ENCODE data around the gene HNRNPA3.

DNA sequence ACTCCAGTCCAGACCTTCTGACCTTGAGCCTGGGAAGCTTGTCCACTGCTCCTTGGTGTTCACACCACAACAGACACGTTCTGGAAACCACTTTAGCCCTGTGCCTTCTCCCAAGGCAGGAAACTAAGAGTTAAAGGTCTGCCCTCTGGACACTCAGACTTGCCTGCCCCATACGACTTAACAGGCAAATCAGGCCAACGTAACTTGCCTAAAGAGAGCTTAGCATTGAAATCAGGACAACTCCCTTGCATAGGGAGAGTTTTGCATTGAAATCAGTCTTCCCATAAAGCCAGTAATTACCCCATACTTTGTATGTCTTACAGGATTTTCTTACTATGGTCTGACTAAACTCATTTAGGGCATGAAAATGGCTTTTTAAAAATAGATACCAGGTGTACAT lies 33.4 kb downstream of the HNRNPA3 start:
- TF ChIP-seq, protein P1, sequence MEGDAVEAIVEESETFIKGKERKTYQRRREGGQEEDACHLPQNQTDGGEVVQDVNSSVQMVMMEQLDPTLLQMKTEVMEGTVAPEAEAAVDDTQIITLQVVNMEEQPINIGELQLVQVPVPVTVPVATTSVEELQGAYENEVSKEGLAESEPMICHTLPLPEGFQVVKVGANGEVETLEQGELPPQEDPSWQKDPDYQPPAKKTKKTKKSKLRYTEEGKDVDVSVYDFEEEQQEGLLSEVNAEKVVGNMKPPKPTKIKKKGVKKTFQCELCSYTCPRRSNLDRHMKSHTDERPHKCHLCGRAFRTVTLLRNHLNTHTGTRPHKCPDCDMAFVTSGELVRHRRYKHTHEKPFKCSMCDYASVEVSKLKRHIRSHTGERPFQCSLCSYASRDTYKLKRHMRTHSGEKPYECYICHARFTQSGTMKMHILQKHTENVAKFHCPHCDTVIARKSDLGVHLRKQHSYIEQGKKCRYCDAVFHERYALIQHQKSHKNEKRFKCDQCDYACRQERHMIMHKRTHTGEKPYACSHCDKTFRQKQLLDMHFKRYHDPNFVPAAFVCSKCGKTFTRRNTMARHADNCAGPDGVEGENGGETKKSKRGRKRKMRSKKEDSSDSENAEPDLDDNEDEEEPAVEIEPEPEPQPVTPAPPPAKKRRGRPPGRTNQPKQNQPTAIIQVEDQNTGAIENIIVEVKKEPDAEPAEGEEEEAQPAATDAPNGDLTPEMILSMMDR (optimal IDR thresholded peaks at IDR 0.05 in 1 of 3, IDR thresholded peaks at IDR 0.05 in 1 of 3, conservative IDR thresholded peaks at IDR 0.05 in 1 of 3; ENCODE audit: extremely low read depth in 1 of 3, insufficient read depth in 2 of 3, low read length in 3 of 3) = no peak
- no peak for TF ChIP-seq EZH2 (IDR thresholded peaks at IDR 0.05; ENCODE audit: low read length)
